Natural killer cell (primary cell): ENCODE measurements around the gene LGALS3. TPM values are rescaled to one million over a fixed set of nuclear protein-coding genes. Genes with fewer than 3 reads are reported as not detected.

Experiments
- ATAC-seq, 3 donors: fragments of 150-1000 bp in 2 of 3; fragments of 200-7000 bp in 1 of 3; cut with Tn5 transposase; 1 replicate in 1 of 3; 2 replicates in 2 of 3; pipeline ENCODE4 v1.10.0; 2021; ENCODE audit warnings: mild to moderate bottlenecking in 2 of 3, moderate library complexity in 2 of 3
- DNase-seq, 2 donors: peaks; one replicate each; pipeline versions ENCODE4 v3.0.0 to v3.0.0-alpha.2; 2013 to 2021; ENCODE audit warnings: mixed read lengths in 1 of 2
- H3K27ac ChIP-seq: one replicate; pipeline ENCODE4 v1.5.1; 2013; ENCODE audit warnings: mild to moderate bottlenecking, low read length
- H3K27me3 ChIP-seq: one replicate; pipeline ENCODE4 v1.6.1; 2013; ENCODE audit warnings: low read length; ENCODE audit not compliant: control insufficient read depth, insufficient read depth
- H3K36me3 ChIP-seq: one replicate; pipeline ENCODE4 v1.6.1; 2013; ENCODE audit warnings: low read length; ENCODE audit not compliant: control insufficient read depth, insufficient read depth
- H3K4me1 ChIP-seq: one replicate; pipeline ENCODE4 v1.6.1; 2013; ENCODE audit warnings: low read length; ENCODE audit not compliant: control insufficient read depth, insufficient read depth
- H3K4me3 ChIP-seq: one replicate; pipeline ENCODE4 v1.5.1; 2013; ENCODE audit warnings: low read length
- H3K9me3 ChIP-seq: one replicate; pipeline ENCODE4 v1.6.1; 2013; ENCODE audit warnings: low read length; ENCODE audit not compliant: control insufficient read depth, insufficient read depth
- H3K27ac Mint-ChIP-seq, 2 donors: one replicate each; pipeline ENCODE4 v1.8.0; 2022; ENCODE audit warnings: mild to moderate bottlenecking in 2 of 2, mixed read lengths in 2 of 2, moderate library complexity in 1 of 2
- H3K27me3 Mint-ChIP-seq, 2 donors: one replicate each; pipeline ENCODE4 v1.8.0; 2022; ENCODE audit warnings: low read depth in 2 of 2, mixed read lengths in 2 of 2
- H3K36me3 Mint-ChIP-seq: one replicate; pipeline ENCODE4 v1.8.0; 2022; ENCODE audit warnings: mixed read lengths
- H3K4me1 Mint-ChIP-seq, 2 donors: one replicate each; pipeline ENCODE4 v1.8.0; 2022; ENCODE audit warnings: mixed read lengths in 2 of 2
- H3K4me3 Mint-ChIP-seq: one replicate; pipeline ENCODE4 v1.8.0; 2022; ENCODE audit warnings: mild to moderate bottlenecking, moderate library complexity, mixed read lengths
- H3K9me3 Mint-ChIP-seq, 2 donors: one replicate each; pipeline ENCODE4 v1.8.0; 2022; ENCODE audit warnings: mixed read lengths in 2 of 2
- CTCF ChIP-seq: fragments of 200-600 bp; IDR thresholded peaks from one replicate; pipeline ENCODE4 v1.8.0; 2022; ENCODE audit warnings: antibody characterized with exemption
- WGBS: methylation state at CpG from one replicate; pipeline ENCODE4 v1.1.7; 2013; ENCODE audit warnings: missing lambda C conversion rate; ENCODE audit not compliant: insufficient coverage; 5-methylcytosine and 5-hydroxymethylcytosine counted together
- intact Hi-C: fragments of 100-400 bp; cut with micrococcal nuclease; formaldehyde crosslinking; loops from one replicate; pipeline ENCODE4 v1.14.2; 2022
- total RNA-seq, 4 donors: library from RNA; stranded (reverse); fragments of 120-200 nt in 1 of 4; gene quantifications; one replicate each; pipeline versions ENCODE4 v1.2.3 to v1.2.4, GENCODE V29; 2013 to 2022

The LGALS3 gene
- total RNA-seq, 3 donors from 2014 or later (not counting 1 experiment from before 2014, with no cell fraction given): 10.8 to 35.7 (median 17.1) TPM

GRCh38 chr14:55128386-55129085, 516 bp upstream of the LGALS3 start:
- Mint-ChIP-seq H3K27me3 (no peaks in the 10 kb centered on the region), H3K4me3 (peak overlapping the region; percentile 92), H3K27ac (peak overlapping the region; percentile 14 to 81), H3K36me3 (no peaks in the 10 kb centered on the region), H3K9me3 (no peaks in the 10 kb centered on the region), H3K4me1 (peaks cover 36 to 62% of the 10 kb centered on the region in 2 donors)
- WGBS: 16% methylated on average over 19 of the region's 20 CpGs
- Histone ChIP-seq H3K27me3 (no peaks in the 10 kb centered on the region), H3K4me3 (no peak overlapping the region), H3K36me3 (no peaks in the 10 kb centered on the region), H3K9me3 (no peaks in the 10 kb centered on the region), H3K4me1 (peaks cover 34% of the 10 kb centered on the region), H3K27ac (no peak overlapping the region)
- no peak for TF ChIP-seq CTCF
- DNase-seq (no peak), ATAC-seq (no peak)
- intact Hi-C loops: loop anchor here (1.0 to 5.0 kb wide), 2 partner anchors 26 to 36 kb away; no protein-coding TSS in a partner anchor

GRCh38 chr14:55129428-55130195, 560 bp downstream of the LGALS3 start:
- Histone ChIP-seq H3K9me3 (no peaks in the 10 kb centered on the region), H3K4me1 (peaks cover 33% of the 10 kb centered on the region), H3K4me3 (peak overlapping the region; percentile 46), H3K36me3 (no peaks in the 10 kb centered on the region), H3K27me3 (no peaks in the 10 kb centered on the region), H3K27ac (peak overlapping the region; percentile 11)
- peak overlapping the region; percentile 86 for H3K4me3 Mint-ChIP-seq
- peak; percentile 74 to 86 (median 82) for ATAC-seq
- H3K4me1 Mint-ChIP-seq: peaks cover 36 to 53% of the 10 kb centered on the region in 2 donors
- WGBS: under 1% methylated on average over 53 of the region's 53 CpGs
- no peaks in the 10 kb centered on the region for H3K36me3 Mint-ChIP-seq
- peak; percentile 63 to 71 for DNase-seq
- no peak for TF ChIP-seq CTCF
- no peaks in the 10 kb centered on the region for H3K27me3 Mint-ChIP-seq
- H3K9me3 Mint-ChIP-seq: no peaks in the 10 kb centered on the region
- intact Hi-C loops: loop anchor here (1.0 to 5.0 kb wide), 2 partner anchors 27 to 37 kb away; no protein-coding TSS in a partner anchor
- H3K27ac Mint-ChIP-seq: peak overlapping the region; percentile 48 to 81

- H3K9me3 Mint-ChIP-seq: no peaks in the 10 kb centered on the region
- DNase-seq: no peak
- peaks cover 27% of the 10 kb centered on the region for H3K4me1 ChIP-seq
- H3K4me1 Mint-ChIP-seq: peaks cover 31 to 47% of the 10 kb centered on the region in 2 donors
- 73% methylated on average over 10 of the region's 10 CpGs for WGBS
- H3K4me3 Mint-ChIP-seq: peak overlapping the region; percentile 86
- H3K9me3 ChIP-seq: no peaks in the 10 kb centered on the region
- H3K36me3 Mint-ChIP-seq: no peaks in the 10 kb centered on the region
- H3K27me3 ChIP-seq: no peaks in the 10 kb centered on the region
- no peak overlapping the region for H3K27ac ChIP-seq
- H3K27ac Mint-ChIP-seq: peak overlapping the region; percentile 48 to 81
- TF ChIP-seq CTCF: no peak
- intact Hi-C loops: no loop called here
- H3K4me3 ChIP-seq: peak overlapping the region; percentile 46
- ATAC-seq: no peak
- H3K36me3 ChIP-seq: no peaks in the 10 kb centered on the region
- no peaks in the 10 kb centered on the region for H3K27me3 Mint-ChIP-seq
These were observed 1.1 kb downstream of the LGALS3 start for GRCh38 chr14:55130196-55130550.
